GM19239 (cell line): Measurements from ENCODE around the gene PSMD11.

Experiments used
- DNase-seq: peaks from one replicate; pipeline ENCODE4 v3.0.0; 2011; ENCODE audit warnings: low spot score; ENCODE audit not compliant: insufficient read length
- FAIRE-seq: peaks from 2 replicates; lab custom pipeline; 2011; peaks lifted over from hg19 to GRCh38; lab: Jason Lieb, UNC

Gene PSMD11

DNA sequence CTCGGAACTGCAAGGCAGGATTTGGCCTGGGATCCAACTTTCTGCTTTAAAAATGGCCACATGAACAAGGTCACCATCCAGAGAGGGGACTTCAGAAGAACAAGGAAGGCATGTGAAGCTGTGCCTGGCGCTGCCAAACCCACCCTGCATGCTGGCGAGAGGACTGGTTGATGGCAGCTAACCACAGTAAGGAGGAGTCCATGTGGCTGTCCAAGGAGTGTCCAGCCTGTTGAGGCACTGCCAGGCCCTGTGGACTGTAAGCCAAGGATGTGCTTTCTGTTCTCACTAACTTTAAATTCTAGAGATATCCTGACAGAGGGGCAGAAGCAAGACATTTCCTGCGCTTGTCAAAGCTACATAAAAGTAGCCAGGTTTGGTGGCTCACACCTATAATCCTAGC lies 82.8 kb downstream of the PSMD11 start:
- no peak for FAIRE-seq
- DNase-seq, result no peak

DNA sequence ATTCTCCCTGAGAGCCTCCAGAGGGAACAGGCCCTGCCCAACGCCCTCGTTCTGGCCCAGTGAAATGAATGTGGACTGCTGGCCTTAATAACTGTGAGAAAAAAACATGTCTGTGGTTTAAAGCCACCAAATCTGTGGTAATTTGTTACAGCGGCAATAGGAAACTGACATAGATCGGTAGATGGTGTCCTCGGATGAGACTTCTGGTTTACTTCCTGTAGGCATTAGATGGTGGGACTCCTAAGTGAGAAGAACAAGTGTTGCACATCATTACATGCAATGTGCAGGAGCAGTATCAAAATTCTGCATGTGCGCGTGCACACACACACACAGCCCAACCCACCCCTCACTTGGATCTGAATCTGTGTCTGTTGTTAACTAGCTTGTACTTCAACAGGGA lies 84.5 kb downstream of the PSMD11 start:
- FAIRE-seq (peak; percentile 42), DNase-seq (no peak)

- DNase-seq, result no peak
- FAIRE-seq, result no peak
Observed at GRCh38 chr17:32529604-32530003, 85.3 kb downstream of the PSMD11 start.
